ENCODE results near the gene SAMD4B.
"Not testable (repeated sequence)": the region's sequence is repeated elsewhere in the genome, so short reads cannot be mapped to it uniquely, and the experiment has no call there.

The SAMD4B gene

GRCh38 chr19:39372047-39372802, 30.0 kb downstream of the SAMD4B start:
- no peak for DNase-seq (ENCODE audit: low read depth)

GRCh38 chr19:39372941-39373340, 30.7 kb downstream of the SAMD4B start:
- DNase-seq (ENCODE audit: low read depth) = no peak

GRCh38 chr19:39375929-39376328, 33.7 kb downstream of the SAMD4B start:
- no peak for DNase-seq (ENCODE audit: low read depth)

GRCh38 chr19:39377373-39378362, 35.4 kb downstream of the SAMD4B start:
- no peak for DNase-seq (ENCODE audit: low read depth)

GRCh38 chr19:39379366-39379765, 37.1 kb downstream of the SAMD4B start:
- DNase-seq (ENCODE audit: low read depth) = not testable (repeated sequence)

- DNase-seq (ENCODE audit: low read depth) = no peak
Measured at GRCh38 chr19:39379865-39380396, 37.7 kb downstream of the SAMD4B start.

GRCh38 chr19:39380521-39381502, 38.6 kb downstream of the SAMD4B start:
- DNase-seq (ENCODE audit: low read depth) = no peak

GRCh38 chr19:39381910-39382611, 39.8 kb downstream of the SAMD4B start:
- DNase-seq (ENCODE audit: low read depth) = no peak

GRCh38 chr19:39382991-39383828, 41.0 kb downstream of the SAMD4B start:
- DNase-seq (ENCODE audit: low read depth) = no peak

- DNase-seq (ENCODE audit: low read depth) = no peak
Measured at GRCh38 chr19:39384839-39385568, 42.8 kb downstream of the SAMD4B start.

GRCh38 chr19:39385629-39386411, 43.6 kb downstream of the SAMD4B start:
- no peak for DNase-seq (ENCODE audit: low read depth)

- DNase-seq (ENCODE audit: low read depth) = no peak
Measured at GRCh38 chr19:39386557-39386956, 44.3 kb downstream of the SAMD4B start.

- DNase-seq (ENCODE audit: low read depth) = no peak
Measured at GRCh38 chr19:39388657-39389056, 46.4 kb downstream of the SAMD4B start.

- DNase-seq (ENCODE audit: low read depth) = no peak
Measured at GRCh38 chr19:39389631-39390414, 47.6 kb downstream of the SAMD4B start.

GRCh38 chr19:39390451-39390750, 48.2 kb downstream of the SAMD4B start:
- DNase-seq (ENCODE audit: low read depth) = no peak

- peak; percentile 93 for DNase-seq (ENCODE audit: low read depth)
Measured at GRCh38 chr19:39390751-39391437, 48.7 kb downstream of the SAMD4B start, which contains the start of the genes MED29 and PAF1. Gene MED29 (plus strand): TSS chr19:39391378. CDS start chr19:39391423, 45 bp downstream. Gene PAF1 (minus strand): TSS chr19:39391106. CDS start chr19:39390864, 242 bp downstream.

All from activated T-helper 1 cell treated with Interleukin-2 at 50 U/mL for 16 hours (primary cell).